ENCODE data around the gene CMIP.

Gene CMIP

DNA sequence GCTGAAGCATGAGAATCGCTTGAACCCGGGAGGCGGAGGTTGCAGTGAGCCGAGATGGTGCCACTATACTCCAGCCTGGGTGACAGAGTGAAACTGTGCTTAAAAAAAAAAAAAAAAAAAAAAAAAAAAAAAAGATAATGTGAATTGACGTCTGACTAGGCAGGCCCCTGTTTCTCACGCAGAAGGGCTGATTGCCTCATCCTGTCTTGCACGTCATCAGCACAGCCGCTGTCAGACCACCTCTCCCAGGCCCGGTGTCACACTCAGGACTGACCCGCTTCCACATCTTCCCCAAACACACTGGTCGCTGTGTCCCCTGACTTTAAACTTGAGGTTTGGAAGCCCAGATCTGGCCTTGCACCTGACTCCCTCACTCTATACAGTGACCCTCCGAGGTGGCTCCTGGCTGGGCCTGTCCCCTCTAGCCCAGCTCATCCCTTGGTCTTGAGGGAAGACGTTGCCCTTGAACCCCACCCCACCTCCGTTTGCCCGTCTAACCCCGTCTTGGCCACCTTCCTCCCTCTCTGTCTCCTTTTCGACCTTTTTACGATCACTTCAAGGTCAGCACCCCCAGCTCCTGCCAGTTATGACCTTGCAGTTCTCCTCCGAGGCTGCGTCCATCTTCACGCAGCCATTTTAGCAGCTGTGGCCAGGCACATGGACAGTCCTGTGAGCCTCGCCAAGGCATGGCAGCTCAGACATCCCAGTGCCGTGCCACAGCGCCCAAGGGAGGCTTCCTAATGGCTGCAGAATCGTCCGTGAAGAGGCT is 184.6 kb downstream of the CMIP start:
- no peak for DNase-seq

DNA sequence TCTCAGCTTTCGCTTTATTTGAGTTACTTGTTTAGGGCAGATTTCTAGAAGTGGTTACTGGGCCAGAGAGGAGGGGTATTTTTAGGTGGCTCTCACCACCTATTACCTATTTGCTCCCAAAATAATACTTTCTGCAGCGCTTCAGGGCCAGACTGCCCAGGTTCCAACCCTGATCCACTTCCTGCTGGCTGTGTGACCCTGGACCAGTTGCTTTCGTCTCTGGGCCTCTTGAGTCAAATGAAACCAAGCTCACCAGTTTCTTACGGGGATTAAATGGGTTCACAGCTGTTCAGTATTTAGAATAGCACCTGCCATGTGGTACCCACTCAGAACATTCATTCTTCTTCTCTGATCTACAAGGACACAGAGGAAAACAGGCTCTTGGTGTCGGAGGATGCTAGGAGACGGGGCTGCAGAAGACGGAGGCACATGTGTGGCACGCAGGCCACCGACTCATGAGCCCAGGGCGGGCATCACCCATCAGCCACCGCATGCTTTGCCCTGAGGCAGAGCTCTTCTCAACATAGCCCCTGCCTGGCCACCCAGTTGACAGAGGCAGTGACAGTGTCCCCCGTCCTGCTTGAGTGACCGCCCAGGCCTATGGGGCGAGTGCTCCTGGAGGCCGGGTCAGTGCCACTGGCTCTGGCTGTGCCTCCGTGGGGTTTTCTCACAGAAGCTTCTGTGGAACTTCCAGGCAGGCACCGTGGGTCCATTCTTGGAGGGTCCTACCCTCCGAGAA is 185.5 kb downstream of the CMIP start:
- no peak for DNase-seq

DNA sequence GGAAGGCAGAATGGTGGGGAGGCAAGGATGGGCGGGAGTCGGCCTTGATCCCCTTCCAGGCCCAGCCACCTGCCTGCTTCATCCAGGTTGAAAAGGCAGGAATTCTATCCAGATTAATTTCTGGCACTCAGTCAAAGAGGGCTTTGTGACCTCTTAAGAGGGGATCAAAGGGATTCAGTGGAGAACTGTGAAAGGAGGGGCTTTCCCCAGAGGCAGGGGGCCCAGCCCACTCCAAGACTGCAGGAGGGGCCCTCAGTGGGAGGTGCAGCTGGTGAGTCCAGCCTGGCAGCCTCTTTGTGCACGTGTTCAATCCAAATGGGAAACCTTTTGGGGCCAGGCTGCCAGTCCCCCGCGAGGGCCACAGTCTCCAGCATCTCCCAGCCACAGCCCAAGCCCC is 186.0 kb downstream of the CMIP start:
- DNase-seq, result no peak

DNA sequence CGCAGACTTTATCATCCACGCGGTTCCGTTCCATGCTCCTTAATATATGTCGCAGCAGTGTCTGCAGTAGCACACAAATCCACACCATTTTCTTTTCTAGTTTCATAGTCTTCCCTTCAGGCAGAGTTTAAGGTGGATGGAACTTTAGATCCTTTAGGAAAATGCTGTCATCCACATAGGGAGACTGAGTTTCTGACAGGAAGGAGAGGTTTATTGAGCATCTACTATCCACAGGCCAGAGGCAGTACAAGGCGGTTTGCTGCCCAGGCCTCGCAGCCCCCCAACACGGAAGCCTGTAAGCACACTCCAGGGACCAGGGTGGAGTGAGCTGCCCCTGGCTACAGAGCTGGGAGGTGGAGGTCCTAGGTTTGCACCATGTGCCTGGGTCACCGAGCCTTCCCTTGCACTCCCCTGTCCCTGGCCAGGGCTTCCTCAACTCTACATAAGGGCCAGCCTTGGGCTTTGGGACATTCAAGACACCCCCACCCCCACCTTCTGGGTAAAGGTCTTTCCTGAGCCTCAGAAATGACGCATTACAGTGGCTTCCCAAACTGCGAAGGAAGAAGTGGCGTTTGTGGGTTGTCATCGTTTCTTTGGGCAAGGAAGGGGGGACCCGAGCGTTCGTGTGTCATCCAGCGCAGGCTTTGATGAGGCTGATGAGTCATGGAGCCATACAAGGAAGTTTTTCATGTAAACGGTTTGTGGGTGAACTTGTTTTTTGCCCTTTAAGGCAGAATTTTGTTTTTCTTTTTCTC is 188.0 kb downstream of the CMIP start:
- peak; percentile 76 for DNase-seq

DNA sequence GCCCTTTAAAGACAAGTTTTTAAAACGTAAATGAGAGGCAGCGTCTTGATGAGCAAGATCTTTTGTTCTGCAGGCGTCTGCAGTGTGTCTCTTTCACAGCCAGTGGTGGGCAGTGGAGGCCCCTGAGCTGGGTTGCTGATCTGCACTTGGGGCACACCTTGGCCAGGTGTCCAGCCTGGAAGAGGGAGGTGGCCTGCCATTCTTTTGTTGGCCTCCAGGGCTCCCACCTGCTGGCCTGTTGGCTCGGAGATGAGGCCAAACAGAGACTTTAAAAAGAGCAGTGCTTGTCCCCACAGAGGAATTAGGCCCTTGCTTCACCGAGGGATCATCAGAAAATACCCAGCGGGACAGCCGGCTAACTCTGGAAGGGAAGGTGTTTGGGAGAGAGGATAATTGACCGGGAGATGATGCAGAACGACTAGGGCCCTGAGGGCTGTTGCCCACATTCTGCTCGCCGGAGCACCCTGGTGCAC is 188.6 kb downstream of the CMIP start:
- no peak for DNase-seq

DNA sequence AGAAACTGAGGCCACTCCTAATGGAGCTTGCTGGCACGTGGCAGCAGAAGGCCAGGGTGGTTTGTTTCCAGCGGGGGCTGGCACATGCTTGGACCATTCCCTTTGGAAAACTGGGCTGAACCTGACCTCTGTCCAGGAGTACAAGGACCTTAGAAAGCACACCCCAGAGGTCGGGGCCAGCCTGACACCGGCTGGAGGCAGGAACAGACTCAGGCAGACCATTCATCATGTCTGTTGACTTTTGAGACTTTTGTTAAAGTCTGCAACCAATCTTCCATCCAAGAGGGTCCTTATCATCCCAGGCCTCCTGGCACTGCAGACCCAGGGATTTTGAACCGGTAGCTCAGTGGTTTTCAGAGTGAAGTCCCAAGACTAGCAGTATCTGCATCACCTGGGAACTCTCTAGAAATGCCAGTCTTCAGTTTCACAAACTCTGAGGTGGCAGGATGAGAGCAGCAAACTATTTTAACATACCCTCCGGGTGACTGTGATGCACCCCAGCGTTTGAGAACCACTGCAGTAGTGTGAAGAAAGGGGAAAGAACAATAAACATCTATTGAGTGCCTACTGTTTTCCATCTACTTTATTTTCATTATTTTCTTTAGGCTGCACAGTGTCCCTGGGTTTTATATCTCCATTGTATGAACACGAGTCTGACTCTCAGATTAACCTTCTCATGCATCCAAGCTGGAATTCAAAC is 189.2 kb downstream of the CMIP start:
- no peak for DNase-seq

DNA sequence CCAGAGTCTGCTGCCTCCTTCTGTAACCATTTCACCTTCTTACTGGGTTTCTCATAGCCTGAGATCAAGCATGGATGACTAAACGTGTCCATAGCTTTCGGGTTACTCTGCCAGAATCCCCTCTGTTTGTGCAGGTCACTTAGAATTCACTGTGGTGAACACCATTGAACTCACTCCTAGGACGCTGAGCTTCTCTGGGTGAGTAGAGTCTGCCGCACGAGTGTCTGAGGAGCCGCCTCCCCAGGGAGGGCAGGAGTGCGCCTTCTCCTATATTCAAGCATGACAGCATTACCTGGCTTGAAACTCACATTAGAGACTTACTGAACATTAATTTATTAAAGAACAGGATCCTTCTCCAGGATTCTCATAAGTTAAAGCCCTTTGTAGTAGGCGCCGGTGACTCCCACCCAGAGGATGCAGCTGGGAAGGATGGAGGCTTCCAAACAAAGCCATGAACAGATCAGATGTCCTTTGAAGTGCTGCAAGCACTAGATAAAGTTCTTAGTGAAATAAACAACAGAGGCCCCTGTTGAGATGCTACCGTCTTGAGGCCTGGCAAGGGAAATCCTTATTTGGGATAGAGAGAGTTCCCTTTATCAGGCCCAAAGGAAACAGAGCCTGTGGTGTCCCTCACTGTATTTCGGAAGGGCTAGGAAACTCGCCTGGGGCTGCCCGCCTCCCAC is 189.9 kb downstream of the CMIP start:
- no peak for DNase-seq

DNA sequence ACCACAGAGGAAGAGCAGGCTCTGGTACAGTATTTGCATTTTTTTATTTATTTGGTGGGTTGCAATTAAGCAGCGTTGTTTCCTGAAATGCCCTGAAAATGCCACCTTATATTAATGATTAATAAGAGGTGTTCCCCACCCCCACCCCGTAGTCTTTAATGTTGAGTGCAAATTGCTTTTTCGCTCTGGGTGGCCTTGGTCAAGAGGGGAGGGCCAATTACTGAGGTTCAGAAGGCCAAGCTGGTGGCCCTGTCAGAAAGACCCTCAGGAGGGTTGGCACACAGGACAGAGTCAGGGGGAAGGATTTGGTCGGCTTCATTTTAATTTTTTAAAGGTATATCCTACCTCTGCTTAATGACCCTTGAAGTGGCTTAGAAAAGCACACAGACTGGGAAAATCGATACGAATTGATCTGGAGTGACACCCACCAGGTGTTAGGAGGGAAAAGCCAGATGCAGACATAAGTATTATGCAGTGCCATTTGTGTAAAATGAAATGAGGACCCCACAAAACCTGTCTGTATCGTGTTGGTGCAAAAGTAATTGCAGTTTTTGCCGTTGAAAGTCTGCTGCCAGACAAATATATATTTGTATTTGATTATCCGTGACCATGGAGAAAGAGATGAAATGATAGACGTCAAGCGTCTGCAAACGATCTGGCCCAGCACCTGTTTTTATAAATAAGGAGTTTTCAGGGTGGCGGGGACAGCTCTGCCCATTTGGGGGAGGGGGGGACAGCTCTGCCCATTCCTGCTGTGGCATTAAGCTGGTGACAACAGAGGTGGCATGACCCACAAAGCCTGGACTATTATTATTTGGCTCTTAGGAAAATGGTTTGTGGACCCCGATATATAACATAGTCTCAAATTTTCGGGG is 190.7 kb downstream of the CMIP start:
- DNase-seq, result no peak

DNA sequence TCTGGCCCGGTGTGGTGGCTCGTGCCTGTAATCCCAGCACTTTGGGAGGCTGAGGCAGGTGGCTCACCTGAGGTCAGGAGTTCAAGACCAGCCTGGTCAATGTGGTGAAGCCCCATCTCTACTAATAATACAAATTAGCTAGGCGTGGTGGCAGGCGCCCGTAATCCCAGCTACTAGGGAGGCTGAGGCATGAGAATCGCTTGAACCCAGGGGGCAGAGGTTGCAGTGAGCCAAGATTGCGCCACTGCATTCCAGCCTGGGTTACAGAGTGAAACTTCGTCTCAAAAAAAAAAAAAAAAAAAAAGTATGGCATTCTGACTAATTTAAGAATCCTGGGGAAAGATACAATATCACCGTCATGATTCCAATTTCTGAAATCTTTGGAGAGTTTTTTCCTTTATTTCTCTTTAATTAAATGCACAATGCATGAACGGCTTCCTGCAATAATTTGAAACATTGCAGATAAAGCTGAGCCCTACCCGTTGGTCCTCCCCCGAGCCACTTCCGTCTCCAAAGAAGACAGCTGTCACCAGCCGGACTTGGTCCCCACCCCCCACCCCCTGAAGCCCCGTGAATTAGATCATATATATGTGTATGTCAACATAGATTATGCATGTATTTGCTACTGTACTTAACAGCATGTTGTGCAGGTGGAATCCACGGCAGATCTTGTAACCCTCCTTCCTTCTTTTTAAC is 191.8 kb downstream of the CMIP start:
- DNase-seq, result no peak

DNA sequence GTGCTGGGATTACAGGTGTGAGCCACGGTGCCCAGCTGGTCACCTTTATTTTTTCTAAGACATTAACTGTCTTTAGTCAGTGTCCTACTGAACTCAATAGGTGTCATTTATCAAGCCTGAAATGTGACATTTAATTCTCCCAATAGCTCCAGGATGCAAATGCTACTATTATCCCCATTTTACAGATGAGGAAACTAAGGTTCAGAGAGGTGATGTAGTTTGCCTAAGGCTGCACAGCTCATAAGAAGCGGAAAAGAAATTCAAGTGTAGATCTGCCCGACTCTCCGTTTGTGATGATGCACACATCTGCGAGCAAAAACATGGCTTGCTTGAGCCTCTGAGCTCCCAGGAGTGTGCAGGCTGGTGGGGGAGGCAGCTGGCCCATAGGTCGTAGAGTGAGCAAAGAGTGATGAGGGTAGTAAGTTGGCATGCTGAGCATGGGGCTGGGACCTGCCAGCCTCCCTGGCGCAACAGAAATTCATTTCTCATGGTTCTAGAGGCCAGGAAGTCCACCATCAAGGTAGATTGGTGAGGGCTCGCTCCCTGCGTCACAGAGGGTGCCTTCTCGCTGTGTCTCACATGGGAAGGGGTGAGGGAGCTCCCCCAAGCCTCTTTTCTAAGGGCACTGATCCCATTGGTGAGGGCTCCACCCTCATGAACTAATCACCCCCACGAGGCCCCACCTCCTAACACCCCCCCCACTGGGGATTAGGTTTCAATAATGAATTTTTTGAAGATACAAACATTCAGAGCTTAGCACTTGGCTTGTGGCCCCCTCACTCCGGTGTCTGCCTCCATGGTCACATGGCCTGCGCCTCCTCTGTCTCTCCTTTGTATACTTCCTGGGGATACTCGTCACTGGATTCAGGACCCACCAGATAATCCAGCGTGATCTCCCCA is 193.0 kb downstream of the CMIP start:
- DNase-seq, result no peak

DNA sequence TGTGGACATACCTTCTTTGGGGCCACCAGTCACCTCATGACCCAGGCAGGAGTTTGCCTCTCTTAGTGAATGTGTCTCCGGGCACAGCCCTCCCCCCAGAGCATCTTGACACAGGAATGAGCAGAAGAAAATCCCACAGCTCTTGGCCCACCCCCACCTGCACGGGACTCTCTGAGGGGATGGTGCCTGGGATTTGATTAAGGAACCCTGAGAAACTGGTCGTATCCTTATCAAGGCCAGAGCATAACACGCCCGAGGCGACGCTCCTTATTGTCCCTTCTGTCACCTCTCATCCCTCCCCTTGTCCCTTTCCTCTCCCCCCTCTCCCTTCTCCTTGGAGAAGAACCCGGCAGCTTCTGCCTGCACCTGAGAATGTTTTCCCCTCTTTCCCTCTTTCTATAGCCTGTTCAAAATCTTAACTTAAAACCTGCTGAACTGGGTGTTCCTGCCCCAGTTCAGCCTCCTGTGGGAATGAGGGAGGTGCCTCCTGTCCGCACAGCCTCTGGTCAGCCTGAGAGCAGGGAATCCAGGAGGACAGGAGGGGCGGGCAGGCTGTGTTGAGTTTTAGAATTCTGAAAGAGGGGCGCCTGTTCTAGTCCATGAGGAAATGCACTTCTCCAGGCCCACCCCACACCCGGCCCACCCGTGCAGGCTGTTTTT is 193.8 kb downstream of the CMIP start:
- DNase-seq, result no peak

DNA sequence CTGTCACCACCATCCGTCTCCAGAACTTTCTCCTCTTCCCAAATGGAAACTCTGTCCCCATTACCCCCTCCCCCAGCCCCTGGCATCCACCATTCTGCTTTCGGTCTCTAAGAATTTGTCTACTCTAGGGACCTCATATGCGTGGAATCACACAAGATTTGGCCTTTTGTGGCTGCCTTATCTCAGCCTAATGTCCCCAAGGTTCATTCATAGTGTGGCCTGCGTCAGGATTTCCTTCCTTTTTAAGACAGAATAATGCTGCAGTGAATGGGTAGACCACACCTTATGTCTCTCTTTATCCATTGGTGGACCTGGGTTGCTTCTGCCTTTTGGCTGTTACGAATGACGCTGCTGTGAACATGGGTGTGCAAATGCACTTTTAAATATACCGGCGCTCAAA is 194.7 kb downstream of the CMIP start:
- DNase-seq, result no peak

DNA sequence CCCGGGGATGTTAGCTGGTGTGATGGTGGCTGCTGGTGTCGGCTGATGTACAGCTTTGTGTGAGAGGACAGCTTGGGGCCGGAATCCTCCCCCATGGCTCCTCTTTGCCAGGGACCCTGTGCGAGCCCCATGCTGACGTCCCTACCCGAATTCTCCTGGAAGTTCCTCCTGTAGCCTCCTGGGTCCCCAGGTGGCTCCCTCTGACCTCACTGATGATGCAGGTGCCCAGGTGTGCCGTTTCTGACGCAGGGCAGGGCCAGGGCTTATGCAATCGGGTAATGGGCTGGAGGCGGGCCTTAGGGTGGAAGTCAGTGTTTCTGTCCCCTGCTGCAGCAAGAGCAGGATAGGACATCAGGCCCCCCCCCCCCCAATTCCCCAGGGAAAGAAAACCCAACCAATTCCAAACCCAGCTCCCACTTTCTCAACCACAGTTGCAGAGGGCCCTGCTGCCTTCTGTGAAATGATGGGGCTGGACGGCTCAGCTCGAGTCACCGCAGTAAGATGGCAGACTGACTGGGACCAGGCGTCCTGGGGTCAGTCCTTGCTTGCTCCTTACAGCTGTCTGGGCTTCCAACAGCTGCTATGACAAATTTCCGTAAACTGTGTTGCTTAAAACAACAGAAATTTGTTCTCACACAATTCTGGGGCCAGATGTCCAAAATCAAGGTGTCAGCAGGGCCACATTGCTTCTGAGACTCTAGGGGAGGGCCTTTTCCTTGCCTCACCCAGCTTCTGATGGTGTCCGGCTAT is 195.5 kb downstream of the CMIP start:
- DNase-seq, result no peak

DNA sequence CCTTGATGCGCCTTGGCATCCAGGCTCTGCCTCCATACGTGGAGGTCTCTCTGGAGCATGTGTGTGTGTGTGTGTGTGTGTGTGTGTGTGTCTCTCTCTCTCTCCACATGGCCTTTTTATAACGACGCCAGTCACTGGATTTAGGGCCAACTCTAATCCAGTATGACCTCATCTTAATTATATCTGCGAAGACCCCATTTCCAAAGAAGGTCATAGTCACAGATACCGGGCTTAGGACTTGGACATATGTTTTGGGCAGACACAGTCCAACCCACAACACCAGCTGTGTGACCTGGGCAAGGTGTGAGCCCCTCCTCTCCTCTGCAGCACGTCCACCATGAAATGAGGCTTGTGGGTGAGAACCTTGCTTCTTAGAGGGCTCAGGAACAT is 196.1 kb downstream of the CMIP start:
- DNase-seq, result no peak

DNA sequence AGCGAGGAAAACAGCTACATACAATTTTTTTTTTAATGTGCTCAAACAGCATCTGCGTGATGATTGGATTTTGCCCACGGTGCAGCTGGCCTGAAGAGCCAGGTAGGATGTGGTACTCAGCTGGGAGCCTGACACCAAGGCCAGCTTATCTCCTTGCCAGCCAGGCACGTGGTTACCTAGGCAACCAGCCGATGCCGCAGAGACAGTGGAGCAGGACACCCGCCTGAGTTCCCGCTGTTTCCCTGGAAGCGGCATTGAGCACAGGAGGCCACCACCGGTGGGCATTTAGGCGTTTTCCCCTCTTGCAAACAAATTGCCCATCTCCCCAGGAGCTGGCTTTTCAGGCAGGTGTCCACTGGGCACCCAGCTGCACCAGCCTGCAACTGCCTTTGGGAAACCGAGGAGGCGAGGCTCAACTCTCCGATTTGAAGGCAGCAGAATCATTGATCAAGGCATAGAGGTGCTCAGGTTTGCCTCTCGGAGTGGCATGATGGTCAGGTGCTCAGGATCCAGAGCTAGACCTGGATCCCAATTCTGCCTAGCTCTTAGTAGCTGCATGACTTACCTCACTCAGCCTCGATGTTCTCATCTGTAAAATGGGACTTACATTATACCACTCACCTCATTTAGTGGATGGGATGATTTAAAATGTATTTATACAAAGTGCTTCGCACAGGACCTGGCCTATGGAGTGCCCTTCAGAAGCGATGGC is 196.9 kb downstream of the CMIP start:
- DNase-seq, result no peak

DNA sequence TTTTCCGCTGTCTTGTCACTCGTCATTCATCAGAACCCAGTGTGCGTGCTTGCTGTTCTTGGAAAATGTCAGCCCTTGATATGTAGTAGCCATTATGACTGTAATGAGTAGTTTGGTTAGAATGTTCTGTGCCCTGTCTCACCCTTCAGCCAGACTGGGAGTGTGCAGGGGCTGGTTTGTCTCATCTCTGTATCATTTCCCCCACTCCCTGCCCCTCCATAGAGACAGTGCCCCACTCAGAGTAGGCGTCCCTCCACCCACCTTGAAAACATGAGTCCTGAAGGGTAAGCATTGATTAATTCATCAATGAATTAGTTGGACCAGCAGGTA is 197.5 kb downstream of the CMIP start:
- DNase-seq, result no peak

DNA sequence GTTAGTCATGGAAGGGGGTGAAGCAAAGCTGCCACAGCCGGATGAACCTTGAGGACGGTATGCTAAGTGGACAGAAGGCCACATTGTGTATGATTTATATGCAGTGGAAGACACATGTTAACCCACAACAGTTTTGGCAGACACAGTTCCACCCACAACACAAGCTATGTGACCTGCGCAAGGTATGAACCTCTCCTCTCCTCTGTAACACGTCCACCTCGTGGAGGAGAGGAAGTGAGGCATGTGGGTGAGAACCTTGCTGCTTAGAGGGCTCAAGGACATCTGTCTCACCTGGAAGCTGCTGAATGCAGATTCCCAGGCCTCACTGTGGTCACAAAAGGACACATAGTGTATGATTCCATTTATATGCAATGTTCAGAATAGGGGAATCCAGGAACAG is 198.3 kb downstream of the CMIP start:
- DNase-seq, result no peak

DNA sequence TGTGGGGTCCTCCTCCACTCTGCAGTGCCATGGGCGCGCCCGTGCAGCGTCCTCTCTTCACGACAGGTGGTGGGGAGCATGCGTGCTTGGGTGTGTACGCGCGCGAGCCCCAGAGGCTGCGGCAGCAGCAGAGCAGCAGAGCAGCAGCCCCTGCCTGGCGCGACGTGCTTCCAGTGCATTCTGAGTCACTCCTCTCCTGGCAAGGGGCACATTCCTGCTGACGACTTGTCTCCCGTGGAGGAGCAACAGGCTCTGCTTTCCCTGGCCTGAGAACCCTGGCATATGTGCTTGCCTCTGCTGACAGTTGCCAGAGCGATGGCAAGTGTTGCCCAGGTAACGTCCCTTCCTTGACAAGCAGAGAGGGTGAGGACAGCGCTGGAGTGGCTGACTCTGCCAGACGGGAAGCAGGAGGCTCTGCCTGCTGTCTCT is 200.7 kb downstream of the CMIP start:
- no peak for DNase-seq
